Activated T-cell treated with anti-CD3 and anti-CD28 coated beads, Interleukin-2, amount 50 U/mL, for 72 hours (primary cell): ENCODE results near the gene KLRC3. TPM values are rescaled to one million over a fixed set of nuclear protein-coding genes. Genes with fewer than 3 reads are reported as not detected.
A peak's percentile ranks its signal among the peaks of the same experiment; 100 is the strongest.

Experiments used
- ATAC-seq, 2 donors: fragments of 150-1000 bp; cut with Tn5 transposase; replicated peaks in 1 of 2; 2 replicates each; pipeline ENCODE4 v1.10.0; 2021; ENCODE audit warnings: moderate library complexity in 2 of 2, mild to moderate bottlenecking in 1 of 2
- DNase-seq, 2 donors: peaks; one replicate each; pipeline ENCODE4 v3.0.0; 2021 to 2022; ENCODE audit warnings: mixed read lengths in 1 of 2
- H3K27ac Mint-ChIP-seq: one replicate; pipeline ENCODE4 v1.8.0; 2022; ENCODE audit warnings: mild to moderate bottlenecking, moderate library complexity, mixed read lengths
- H3K27me3 Mint-ChIP-seq: one replicate; pipeline ENCODE4 v1.8.0; 2022; ENCODE audit warnings: low read depth, mixed read lengths
- H3K36me3 Mint-ChIP-seq, 2 donors: one replicate each; pipeline ENCODE4 v1.8.0; 2022; ENCODE audit warnings: mixed read lengths in 2 of 2, mild to moderate bottlenecking in 1 of 2; ENCODE audit not compliant: insufficient read depth in 2 of 2
- H3K4me1 Mint-ChIP-seq: one replicate; pipeline ENCODE4 v1.8.0; 2022; ENCODE audit warnings: low read depth, mixed read lengths
- H3K4me3 Mint-ChIP-seq, 2 donors: one replicate each; pipeline ENCODE4 v1.8.0; 2022; ENCODE audit warnings: mild to moderate bottlenecking in 2 of 2, mixed read lengths in 2 of 2, moderate library complexity in 2 of 2
- H3K9me3 Mint-ChIP-seq, 2 donors: one replicate each; pipeline ENCODE4 v1.8.0; 2022; ENCODE audit warnings: mixed read lengths in 2 of 2
- total RNA-seq, 2 donors: library from RNA; stranded (reverse); gene quantifications; one replicate each; pipeline ENCODE4 v1.2.3, GENCODE V29; 2022

The KLRC3 gene
- total RNA-seq, 2 donors from 2014 or later: 2.5 to 2.8 TPM

DNA sequence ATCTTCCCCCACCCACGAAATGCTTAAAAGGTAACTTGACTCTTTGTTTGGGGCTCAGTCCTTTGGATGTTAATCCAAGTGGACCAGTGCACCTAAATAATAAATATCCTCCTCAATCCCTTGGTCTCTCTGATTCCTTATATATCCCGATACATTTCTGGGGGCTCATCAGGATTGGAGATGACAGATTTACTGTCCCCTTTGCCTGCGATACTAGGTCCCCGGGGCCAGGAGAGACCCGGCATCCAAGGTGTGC is 56.8 kb downstream of the KLRC3 start:
- ATAC-seq (no peak), DNase-seq (no peak)
- peaks cover 5 to 17% of the 10 kb centered on the region in 2 donors for H3K36me3 Mint-ChIP-seq
- peaks cover 40% of the 10 kb centered on the region for H3K4me1 Mint-ChIP-seq
- no peak overlapping the region for H3K27ac Mint-ChIP-seq
- H3K4me3 Mint-ChIP-seq: no peak overlapping the region
- no peaks in the 10 kb centered on the region for H3K27me3 Mint-ChIP-seq
- H3K9me3 Mint-ChIP-seq: no peaks in the 10 kb centered on the region

DNA sequence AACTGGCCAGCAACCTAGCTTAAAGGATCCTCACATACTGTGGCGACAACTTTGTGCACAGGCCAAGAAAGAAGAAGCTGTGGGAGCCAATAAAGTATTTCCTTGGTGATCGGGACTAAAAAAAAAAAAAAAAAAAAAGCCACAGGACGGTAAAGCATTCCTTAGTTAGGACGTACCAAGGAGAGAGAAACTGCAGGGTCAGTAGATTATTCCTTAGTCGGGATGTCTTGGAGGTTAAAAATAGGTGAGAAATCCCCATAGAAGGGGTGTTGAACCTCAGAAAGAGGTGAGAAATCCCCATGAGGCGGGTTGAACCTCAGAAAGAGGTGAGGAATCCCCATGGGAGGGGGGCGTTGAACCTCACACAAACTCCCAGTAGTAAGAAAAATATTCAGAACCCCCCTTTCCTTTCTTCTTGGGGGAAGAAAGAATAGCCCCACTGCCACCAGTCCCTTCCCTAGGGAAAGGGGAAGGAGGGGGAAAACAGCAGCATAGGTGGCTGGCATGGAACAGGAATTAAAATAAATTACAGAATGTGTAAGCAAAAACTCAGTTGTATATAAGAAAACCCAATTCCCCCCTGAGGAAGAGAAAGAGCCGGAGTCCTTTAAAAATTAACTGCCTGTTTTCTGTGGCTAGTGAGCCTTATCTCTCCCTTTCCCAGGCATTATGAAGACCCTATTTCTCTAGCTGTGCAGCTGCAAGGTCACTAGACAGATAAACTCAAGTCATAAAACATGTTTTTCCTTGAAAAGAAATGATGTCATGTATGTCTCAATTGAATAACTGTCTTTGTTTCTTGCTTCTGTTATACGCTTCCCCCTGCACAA is 57.4 kb downstream of the KLRC3 start:
- DNase-seq (peak in 1 of 2 donors; percentile 25), ATAC-seq (no peak)
- Mint-ChIP-seq H3K27ac (peak overlapping the region; percentile 76), H3K36me3 (peaks cover 1 to 12% of the 10 kb centered on the region in 2 donors), H3K4me1 (peaks cover 34% of the 10 kb centered on the region), H3K9me3 (no peaks in the 10 kb centered on the region), H3K4me3 (no peak overlapping the region), H3K27me3 (no peaks in the 10 kb centered on the region)

DNA sequence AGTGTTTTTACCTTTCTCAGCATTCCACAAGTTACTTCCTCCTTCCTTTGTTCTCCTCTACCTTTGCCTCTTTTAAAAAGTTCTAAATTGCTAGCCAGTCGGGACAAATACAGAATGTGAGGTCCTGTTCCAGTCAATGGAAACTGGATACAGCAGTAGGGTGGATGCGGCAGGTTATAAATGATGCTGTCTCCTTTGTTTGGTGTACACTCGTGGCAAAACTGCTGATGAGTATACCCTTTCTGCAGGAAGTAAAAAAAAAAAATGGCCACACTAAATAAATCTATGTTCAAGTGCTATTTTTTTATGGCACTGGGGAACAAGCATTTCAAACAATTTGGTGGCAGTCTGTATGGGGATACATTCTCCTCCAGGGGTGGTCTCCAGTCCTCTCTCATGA is 58.1 kb downstream of the KLRC3 start:
- Mint-ChIP-seq H3K27me3 (no peaks in the 10 kb centered on the region), H3K4me3 (no peak overlapping the region), H3K4me1 (peaks cover 33% of the 10 kb centered on the region), H3K9me3 (no peaks in the 10 kb centered on the region), H3K27ac (peak overlapping the region; percentile 76), H3K36me3 (peaks cover 0 to 6% of the 10 kb centered on the region in 2 donors)
- ATAC-seq (no peak), DNase-seq (no peak)

Other genes starting within 250 kb of the KLRC3 start
- gene OLR1, start 248.5 kb downstream of the KLRC3 start, total RNA-seq: not detected
- gene TMEM52B, start 241.6 kb downstream of the KLRC3 start, total RNA-seq: not detected
- 10 to 100 TPM; 15.8 to 20.3 TPM for gene GABARAPL1, start 207.7 kb downstream of the KLRC3 start, total RNA-seq
- 1 to 10 TPM; 2.0 to 6.6 TPM for gene KLRD1, start 112.7 kb downstream of the KLRC3 start, total RNA-seq
- 10 to 100 TPM; 18.9 to 23.6 TPM for gene KLRK1, start 30.6 kb downstream of the KLRC3 start, total RNA-seq
- 1 to 10 TPM; 6.1 to 7.1 TPM for gene KLRC4, start 10.8 kb downstream of the KLRC3 start, total RNA-seq
- 1 to 10 TPM; 1.4 to 1.9 TPM for gene KLRC2, start 15.4 kb upstream of the KLRC3 start, total RNA-seq
- 1 to 10 TPM; 3.1 to 9.0 TPM for gene KLRC1, start 32.8 kb upstream of the KLRC3 start, total RNA-seq
- gene EIF2S3B, start 85.3 kb upstream of the KLRC3 start, total RNA-seq: 1 to 10 TPM in 1 of 2 donors, under 1 TPM in 1; 0.63 to 1.2 TPM
- 10 to 100 TPM; 42.7 to 52.5 TPM for gene MAGOHB, start 193.0 kb upstream of the KLRC3 start, total RNA-seq